ENCODE measurements around the gene KCNA1.

DNA sequence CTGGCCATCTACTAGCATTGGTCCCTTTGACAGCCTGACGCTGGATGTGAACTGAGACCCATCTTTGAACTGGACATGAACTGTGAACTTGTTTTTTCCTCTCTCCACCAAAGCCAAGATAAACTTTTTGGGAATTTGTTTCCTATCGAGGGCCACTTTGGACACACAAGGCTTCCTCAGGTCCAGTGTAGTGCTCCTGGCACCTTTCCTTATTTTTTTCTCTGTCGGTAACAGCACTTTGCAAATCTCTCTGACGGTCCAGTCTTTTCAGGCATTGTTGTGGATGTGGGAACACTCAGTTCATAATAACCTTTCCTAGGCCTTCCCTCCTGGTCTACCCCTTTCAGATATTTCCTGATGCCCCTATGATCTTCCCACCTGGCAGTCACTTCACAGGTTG, 5.0 kb downstream of the KCNA1 start:
- TF ChIP-seq, protein P1, sequence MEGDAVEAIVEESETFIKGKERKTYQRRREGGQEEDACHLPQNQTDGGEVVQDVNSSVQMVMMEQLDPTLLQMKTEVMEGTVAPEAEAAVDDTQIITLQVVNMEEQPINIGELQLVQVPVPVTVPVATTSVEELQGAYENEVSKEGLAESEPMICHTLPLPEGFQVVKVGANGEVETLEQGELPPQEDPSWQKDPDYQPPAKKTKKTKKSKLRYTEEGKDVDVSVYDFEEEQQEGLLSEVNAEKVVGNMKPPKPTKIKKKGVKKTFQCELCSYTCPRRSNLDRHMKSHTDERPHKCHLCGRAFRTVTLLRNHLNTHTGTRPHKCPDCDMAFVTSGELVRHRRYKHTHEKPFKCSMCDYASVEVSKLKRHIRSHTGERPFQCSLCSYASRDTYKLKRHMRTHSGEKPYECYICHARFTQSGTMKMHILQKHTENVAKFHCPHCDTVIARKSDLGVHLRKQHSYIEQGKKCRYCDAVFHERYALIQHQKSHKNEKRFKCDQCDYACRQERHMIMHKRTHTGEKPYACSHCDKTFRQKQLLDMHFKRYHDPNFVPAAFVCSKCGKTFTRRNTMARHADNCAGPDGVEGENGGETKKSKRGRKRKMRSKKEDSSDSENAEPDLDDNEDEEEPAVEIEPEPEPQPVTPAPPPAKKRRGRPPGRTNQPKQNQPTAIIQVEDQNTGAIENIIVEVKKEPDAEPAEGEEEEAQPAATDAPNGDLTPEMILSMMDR (IDR thresholded peaks at IDR 0.05; ENCODE audit: low read length): no peak
- TF ChIP-seq EZH2 (IDR thresholded peaks at IDR 0.05; ENCODE audit: borderline replicate concordance, low read length): no peak

Measured in OCI-LY1 (cell line).